GM12878 (cell line): ENCODE data around the gene NUDT13. TPM values are rescaled to one million over a fixed set of nuclear protein-coding genes. Genes with fewer than 3 reads are reported as not detected.

Experiments used
- ATAC-seq: fragments of 200-7000 bp; cut with Tn5 transposase; 3 replicates; pipeline ENCODE4 v1.9.1; 2020; ENCODE audit warnings: mild to moderate bottlenecking, moderate library complexity
- BruUV-seq: library from RNA; stranded (reverse); fragments of 400-500 nt; replicated peaks from 2 replicates; lab custom pipeline; 2021; lab: Mats Ljungman, UMichigan
- CTCF ChIA-PET: fragments of 300-600 bp; sonication (Branson Sonifier 250); formaldehyde crosslinking; extraction: SDS; loops from one replicate; lab custom pipeline; 2021; ENCODE audit warnings: inconsistent platforms; lab: Yijun Ruan, JAX
- POLR2A ChIA-PET: fragments of 350-600 bp; formaldehyde crosslinking; extraction: SDS; loops from one replicate; lab custom pipeline; 2021; ENCODE audit warnings: inconsistent platforms; lab: Charles Lee
- RAD21 ChIA-PET: fragments of 300-600 bp; sonication (Branson Sonifier 250); formaldehyde crosslinking; loops from one replicate; lab custom pipeline; 2023; ENCODE audit warnings: antibody characterized with exemption; ENCODE audit not compliant: unreplicated experiment; lab: Charles Lee
- SMC1A ChIA-PET: fragments of 300-600 bp; sonication (Branson Sonifier 250); formaldehyde crosslinking; loops from one replicate; lab custom pipeline; 2023; ENCODE audit not compliant: unreplicated experiment, uncharacterized antibody; lab: Charles Lee
- DNase-seq: peaks from one replicate; pipeline ENCODE4 v3.0.0-alpha.2; 2011; ENCODE audit warnings: low read depth, low spot score
- FAIRE-seq: peaks from 3 replicates; lab custom pipeline; 2011; peaks lifted over from hg19 to GRCh38; lab: Jason Lieb, UNC
- H2AFZ ChIP-seq: 2 replicates; pipeline ENCODE4 v1.6.0; 2011; ENCODE audit warnings: low read depth, low read length, control low read depth; ENCODE audit not compliant: control insufficient read depth
- H3K27ac ChIP-seq: 2 replicates; pipeline ENCODE4 v1.5.1; 2011; ENCODE audit warnings: control low read depth; ENCODE audit not compliant: control insufficient read depth, insufficient read depth
- H3K27me3 ChIP-seq, 2 experiments: replicated peaks in 1 of 2; 2 replicates each; pipeline versions ENCODE4 v1.6.0 to v1.6.1; 2011; ENCODE audit warnings: low read length in 1 of 2; ENCODE audit not compliant: control insufficient read depth in 2 of 2, insufficient read depth in 2 of 2
- H3K36me3 ChIP-seq, 2 experiments: 2 replicates each; pipeline ENCODE4 v1.5.1; 2011; ENCODE audit warnings: low read length in 1 of 2; ENCODE audit not compliant: control insufficient read depth in 2 of 2, insufficient read depth in 2 of 2
- H3K4me1 ChIP-seq: 2 replicates; pipeline ENCODE4 v1.6.1; 2011; ENCODE audit warnings: mild to moderate bottlenecking, low read length, moderate library complexity, mixed read lengths; ENCODE audit not compliant: control insufficient read depth, insufficient read depth
- H3K4me2 ChIP-seq: 2 replicates; pipeline ENCODE4 v1.6.0; 2011; ENCODE audit warnings: control low read depth; ENCODE audit not compliant: control insufficient read depth, insufficient read depth
- H3K4me3 ChIP-seq: fragments of 200-600 bp; sonication (generic); 2 replicates; pipeline ENCODE4 v1.5.1; 2016
- H3K79me2 ChIP-seq: 2 replicates; pipeline ENCODE4 v1.6.0; 2011; ENCODE audit warnings: low read length; ENCODE audit not compliant: control insufficient read depth, insufficient read depth
- H3K9ac ChIP-seq: 2 replicates; pipeline ENCODE4 v1.8.0; 2011; ENCODE audit warnings: low read length, control low read depth, mixed read lengths; ENCODE audit not compliant: control insufficient read depth, insufficient read depth
- H3K9me3 ChIP-seq: replicated peaks from 3 replicates; pipeline ENCODE4 v1.5.1; 2011; ENCODE audit warnings: mild to moderate bottlenecking, low read length; ENCODE audit not compliant: control insufficient read depth, insufficient read depth
- H4K20me1 ChIP-seq: 2 replicates; pipeline ENCODE4 v1.6.0; 2011; ENCODE audit not compliant: control insufficient read depth, insufficient read depth
- BCL11A ChIP-seq: IDR thresholded peaks from 2 replicates; pipeline ENCODE4 v1.6.1; 2011; ENCODE audit warnings: low read depth, low read length
- CHD2 ChIP-seq: IDR thresholded peaks from 2 replicates; pipeline ENCODE4 v1.6.1; 2011; ENCODE audit warnings: low read depth, low read length, improper control_type of control experiment, borderline replicate concordance
- CREB1 ChIP-seq: IDR thresholded peaks from 2 replicates; pipeline ENCODE4 v1.6.1; 2012; ENCODE audit warnings: low read depth, mild to moderate bottlenecking, inconsistent platforms
- DPF2 ChIP-seq: fragments of 450-650 bp; IDR thresholded peaks from 2 replicates; pipeline ENCODE4 v1.6.1; 2017; ENCODE audit warnings: mild to moderate bottlenecking
- EP300 ChIP-seq, 2 experiments: fragments of 150-350 bp in 1 of 2; IDR thresholded peaks; 2 replicates each; pipeline ENCODE4 v1.6.1; 2011 to 2012; ENCODE audit warnings: low read depth in 2 of 2, low read length in 2 of 2, borderline replicate concordance in 1 of 2, improper control_type of control experiment in 1 of 2, inconsistent platforms in 1 of 2; ENCODE audit not compliant: control insufficient read depth in 1 of 2
- FOS ChIP-seq: IDR thresholded peaks from 3 replicates; pipeline ENCODE4 v1.6.1; 2011; ENCODE audit warnings: borderline replicate concordance; ENCODE audit not compliant: insufficient read length; ENCODE audit errors: extremely low read depth
- FOXM1 ChIP-seq: IDR thresholded peaks from 2 replicates; pipeline ENCODE4 v1.6.1; 2012; ENCODE audit warnings: low read depth, mild to moderate bottlenecking, inconsistent platforms, low read length, moderate library complexity
- IKZF2 ChIP-seq, 2 experiments: fragments of 450-650 bp; IDR thresholded peaks; 2 replicates each; pipeline ENCODE4 v1.6.1; 2017; ENCODE audit warnings: mild to moderate bottlenecking in 2 of 2, moderate library complexity in 2 of 2
- JUND ChIP-seq: IDR thresholded peaks from 2 replicates; pipeline ENCODE4 v1.6.1; 2012; ENCODE audit warnings: low read depth, mild to moderate bottlenecking, low read length, improper control_type of control experiment, moderate library complexity
- MYB ChIP-seq: fragments of 150-350 bp; IDR thresholded peaks from 2 replicates; pipeline ENCODE4 v1.6.1; 2014; ENCODE audit warnings: mild to moderate bottlenecking, low read depth, low read length, borderline replicate concordance
- NFYA ChIP-seq: IDR thresholded peaks from 2 replicates; pipeline ENCODE4 v1.6.1; 2011; ENCODE audit warnings: low read depth, mild to moderate bottlenecking, low read length, improper control_type of control experiment, borderline replicate concordance
- NR2F1 ChIP-seq: fragments of 450-650 bp; conservative IDR thresholded peaks from 2 replicates; pipeline ENCODE4 v1.6.1; 2017; ENCODE audit warnings: mild to moderate bottlenecking
- RAD51 ChIP-seq: fragments of 450-650 bp; IDR thresholded peaks from 2 replicates; pipeline ENCODE4 v1.6.1; 2016; ENCODE audit warnings: moderate library complexity, mild to moderate bottlenecking, inconsistent platforms
- RBBP5 ChIP-seq: fragments of 200-600 bp; sonication (generic); conservative IDR thresholded peaks from 2 replicates; pipeline ENCODE4 v1.6.1; 2016
- ZBTB40 ChIP-seq: fragments of 450-650 bp; IDR thresholded peaks from 2 replicates; pipeline ENCODE4 v1.6.1; 2016; ENCODE audit warnings: mild to moderate bottlenecking, moderate library complexity, borderline replicate concordance
- ZNF274 ChIP-seq: IDR thresholded peaks from one replicate; pipeline ENCODE4 v1.8.0; 2011; ENCODE audit not compliant: insufficient read length, insufficient read depth
- WGBS: methylation state at CpG from one replicate; pipeline ENCODE4 v1.1.6; 2016; ENCODE audit warnings: low lambda C conversion rate; ENCODE audit not compliant: insufficient replicate concordance, insufficient coverage; ENCODE audit errors: missing lambda C conversion rate; 5-methylcytosine and 5-hydroxymethylcytosine counted together
- in situ Hi-C: fragments of 300-500 bp; cut with MboI; formaldehyde crosslinking; loops from 9 replicates; pipeline ENCODE4 v1.14.3; 2018; ENCODE audit warnings: mixed read lengths
- intact Hi-C: fragments of 100-400 bp; cut with micrococcal nuclease; formaldehyde crosslinking; loops from one replicate; pipeline ENCODE4 v1.14.2; 2022; ENCODE audit not compliant: unreplicated experiment
- polyA plus RNA-seq, 11 experiments: library from polyadenylated mRNA; depleted of rRNA in 4 of 11; unstranded in 6 of 11; stranded (reverse) in 5 of 11; fragments of >200 nt; fragmentation: Nextera tagmentation in 4 of 11; fragmentation: Illumina TruSeq in 1 of 11; extraction: Ambion mirVana in 4 of 11; extraction: Trizol in 1 of 11; gene quantifications; 1 replicate in 1 of 11; 2 replicates in 10 of 11; pipeline versions ENCODE4 v1.2.1 to v1.2.3, GENCODE V29; 2011 to 2016; ENCODE audit warnings: inconsistent platforms in 2 of 11, missing spikeins in 2 of 11, low read depth in 1 of 11
- total RNA-seq, 4 experiments: library from RNA; depleted of rRNA in 3 of 4; stranded (reverse); fragments of >200 nt in 3 of 4; fragmentation: Illumina TruSeq in 1 of 4; extraction: Trizol in 1 of 4; gene quantifications; 2 replicates each; pipeline versions ENCODE4 v1.2.1 to v1.2.3, GENCODE V29; 2013 to 2021
- TF ChIP-seq, protein P1 (sequence below): fragments of 450-650 bp; IDR thresholded peaks from 2 replicates; pipeline ENCODE4 v1.6.1; 2017; ENCODE audit warnings: mild to moderate bottlenecking, low read depth, inconsistent platforms; ENCODE audit not compliant: poor library complexity, severe bottlenecking

The NUDT13 gene
- total and polyA plus RNA-seq, 10 of the 15 experiments (the other 5 are each of a cell fraction or from before 2014, with no cell fraction given): 0.72 to 6.1 (median 1.9) TPM

GRCh38 chr10:73117976-73118743 lies 7.9 kb downstream of the NUDT13 start:
- H3K27ac ChIP-seq: peak overlapping the region; percentile 96
- H3K36me3 ChIP-seq: peaks cover 0 to 5% of the 10 kb centered on the region in 2 experiments; a peak in 1 of 4 replicates
- SMC1A ChIA-PET: interaction anchor here (0.9 to 1.6 kb wide), 8 partner anchors 21 to 99 kb away, joined by 3 to 7 read pairs (median 4); partner anchors contain the start of genes FAM149B1 and P4HA1
- peak; percentile 89 for ATAC-seq
- H4K20me1 ChIP-seq: no peaks in the 10 kb centered on the region
- H3K9ac ChIP-seq: peak overlapping the region; percentile 66
- CTCF ChIA-PET: interaction anchor here (1.0 to 2.0 kb wide), 5 partner anchors 8 to 41 kb away, joined by 3 to 14 read pairs (median 3); partner anchors contain the start of genes NUDT13 and P4HA1
- 0 out of 2 replicates have a peak overlapping the region, but pooled peaks have one; percentile 2 for H3K4me3 ChIP-seq
- WGBS: 9% methylated on average over 5 of the region's 5 CpGs
- H3K9me3 ChIP-seq: no peaks in the 10 kb centered on the region
- H3K4me2 ChIP-seq: peak overlapping the region; percentile 89
- in situ Hi-C loops: no loop called here
- BruUV-seq: TSS peak; percentile 32
- RAD21 ChIA-PET: interaction anchor here (0.8 to 1.7 kb wide), 5 partner anchors 15 to 41 kb away, joined by 3 to 33 read pairs (median 3); partner anchors contain the start of gene P4HA1
- no peaks in the 10 kb centered on the region for H3K79me2 ChIP-seq
- peak overlapping the region; percentile 48; the same call in 1 of the 2 replicates for H2AFZ ChIP-seq
- peak; percentile 18 for FAIRE-seq
- H3K4me1 ChIP-seq: peaks cover 20% of the 10 kb centered on the region
- peak; percentile 83 for DNase-seq
- POLR2A ChIA-PET: interaction anchor here (0.5 to 4.5 kb wide), 9 partner anchors 18 to 601 kb away, joined by 3 to 37 read pairs (median 3); partner anchors contain the start of gene P4HA1
- intact Hi-C loops: no loop called here
- H3K27me3 ChIP-seq: no peaks in the 10 kb centered on the region
- TF ChIP-seq JUND: peak; percentile 84
- TF ChIP-seq RBBP5: no peak; the same call in 1 of the 2 replicates
- peak; percentile 64 for TF ChIP-seq FOXM1
- peak; percentile 93 for TF ChIP-seq NR2F1
- no peak for TF ChIP-seq MYB
- 0 out of 2 replicates have a peak, but pooled peaks have one; percentile 11 for TF ChIP-seq RAD51
- TF ChIP-seq ZBTB40: no peak; the same call in 1 of the 2 replicates
- TF ChIP-seq IKZF2 (IDR thresholded peaks at IDR 0.05): peak; percentile 72 to 73
- TF ChIP-seq BCL11A: no peak
- TF ChIP-seq FOS: no peak
- TF ChIP-seq ZNF274: no peak
- peak; percentile 62 to 86 for TF ChIP-seq EP300 (IDR thresholded peaks at IDR 0.05; ENCODE audit: borderline replicate concordance in 1 of 2, control insufficient read depth in 1 of 2, low read depth in 2 of 2, low read length in 2 of 2)
- TF ChIP-seq DPF2: peak; percentile 32; the same call in 1 of the 2 replicates
- no peak for TF ChIP-seq NFYA
- TF ChIP-seq CHD2: 0 out of 2 replicates have a peak, but pooled peaks have one; percentile 41
- TF ChIP-seq, protein P1, sequence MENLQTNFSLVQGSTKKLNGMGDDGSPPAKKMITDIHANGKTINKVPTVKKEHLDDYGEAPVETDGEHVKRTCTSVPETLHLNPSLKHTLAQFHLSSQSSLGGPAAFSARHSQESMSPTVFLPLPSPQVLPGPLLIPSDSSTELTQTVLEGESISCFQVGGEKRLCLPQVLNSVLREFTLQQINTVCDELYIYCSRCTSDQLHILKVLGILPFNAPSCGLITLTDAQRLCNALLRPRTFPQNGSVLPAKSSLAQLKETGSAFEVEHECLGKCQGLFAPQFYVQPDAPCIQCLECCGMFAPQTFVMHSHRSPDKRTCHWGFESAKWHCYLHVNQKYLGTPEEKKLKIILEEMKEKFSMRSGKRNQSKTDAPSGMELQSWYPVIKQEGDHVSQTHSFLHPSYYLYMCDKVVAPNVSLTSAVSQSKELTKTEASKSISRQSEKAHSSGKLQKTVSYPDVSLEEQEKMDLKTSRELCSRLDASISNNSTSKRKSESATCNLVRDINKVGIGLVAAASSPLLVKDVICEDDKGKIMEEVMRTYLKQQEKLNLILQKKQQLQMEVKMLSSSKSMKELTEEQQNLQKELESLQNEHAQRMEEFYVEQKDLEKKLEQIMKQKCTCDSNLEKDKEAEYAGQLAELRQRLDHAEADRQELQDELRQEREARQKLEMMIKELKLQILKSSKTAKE: peak; percentile 84
- peak; percentile 45; the same call in 1 of the 2 replicates for TF ChIP-seq CREB1
